GM23338 (cell line): ENCODE measurements around the gene LRP1B. TPM values are rescaled to one million over a fixed set of nuclear protein-coding genes. Genes with fewer than 3 reads are reported as not detected.

Experiments used
- ATAC-seq: fragments of 200-7000 bp; cut with Tn5 transposase; 3 replicates; pipeline ENCODE4 v1.9.1; 2020
- DNase-seq: peaks from one replicate; pipeline ENCODE4 v3.0.0-alpha.2; 2015; ENCODE audit warnings: low spot score
- H2AFZ ChIP-seq: fragments of 200-600 bp; sonication (generic); 2 replicates; pipeline ENCODE4 v1.8.0; 2016; ENCODE audit warnings: antibody characterized with exemption, mild to moderate bottlenecking, moderate library complexity
- H3F3A ChIP-seq: fragments of 200-600 bp; sonication (generic); replicated peaks from 2 replicates; pipeline ENCODE4 v1.8.0; 2017; ENCODE audit warnings: antibody characterized with exemption, mixed run types, low read depth
- H3K27ac ChIP-seq: fragments of 200-600 bp; sonication (generic); 2 replicates; pipeline ENCODE4 v1.6.1; 2016; ENCODE audit warnings: low read depth
- H3K27me3 ChIP-seq: fragments of 200-600 bp; sonication (generic); 2 replicates; pipeline ENCODE4 v1.8.0; 2016; ENCODE audit warnings: mild to moderate bottlenecking, mixed run types, moderate library complexity; ENCODE audit not compliant: insufficient read depth
- H3K36me3 ChIP-seq: fragments of 200-600 bp; sonication (generic); 2 replicates; pipeline ENCODE4 v1.8.0; 2016; ENCODE audit warnings: mild to moderate bottlenecking; ENCODE audit not compliant: insufficient read depth
- H3K4me1 ChIP-seq: fragments of 200-600 bp; sonication (generic); 2 replicates; pipeline ENCODE4 v1.8.0; 2016; ENCODE audit warnings: mild to moderate bottlenecking, moderate library complexity; ENCODE audit not compliant: insufficient read depth
- H3K4me2 ChIP-seq: fragments of 200-600 bp; sonication (generic); 2 replicates; pipeline ENCODE4 v1.7.1; 2017; ENCODE audit warnings: mixed run types
- H3K4me3 ChIP-seq: fragments of 200-600 bp; sonication (generic); 2 replicates; pipeline ENCODE4 v1.6.1; 2016; ENCODE audit warnings: mixed run types
- H3K79me2 ChIP-seq: fragments of 200-600 bp; sonication (generic); replicated peaks from 2 replicates; pipeline ENCODE4 v1.8.0; 2017; ENCODE audit warnings: mild to moderate bottlenecking; ENCODE audit not compliant: insufficient read depth
- H3K9me2 ChIP-seq: fragments of 200-600 bp; sonication (generic); 2 replicates; pipeline ENCODE4 v1.8.0; 2017; ENCODE audit not compliant: insufficient read depth
- H4K20me1 ChIP-seq: fragments of 200-600 bp; sonication (generic); replicated peaks from 2 replicates; pipeline ENCODE4 v1.8.0; 2017; ENCODE audit warnings: mild to moderate bottlenecking; ENCODE audit not compliant: insufficient read depth
- H3K27ac Mint-ChIP-seq: 2 replicates; pipeline ENCODE4 v1.8.0; 2020; ENCODE audit warnings: inconsistent platforms, mild to moderate bottlenecking, moderate library complexity, mixed read lengths
- H3K27me3 Mint-ChIP-seq: 3 replicates; pipeline ENCODE4 v1.8.0; 2022; ENCODE audit warnings: low read depth, mild to moderate bottlenecking, moderate library complexity, mixed read lengths, inconsistent platforms; ENCODE audit not compliant: insufficient read depth, poor library complexity
- H3K36me3 Mint-ChIP-seq: 3 replicates; pipeline ENCODE4 v1.8.0; 2021; ENCODE audit warnings: low read depth, mild to moderate bottlenecking, inconsistent platforms, moderate library complexity, mixed read lengths
- H3K4me1 Mint-ChIP-seq: 3 replicates; pipeline ENCODE4 v1.8.0; 2020; ENCODE audit warnings: mild to moderate bottlenecking, inconsistent platforms, mixed read lengths
- H3K4me3 Mint-ChIP-seq: 3 replicates; pipeline ENCODE4 v1.8.0; 2021; ENCODE audit warnings: moderate library complexity, mild to moderate bottlenecking, inconsistent platforms, mixed read lengths
- H3K9me3 Mint-ChIP-seq: 3 replicates; pipeline ENCODE4 v1.8.0; 2020; ENCODE audit warnings: moderate library complexity, mild to moderate bottlenecking, inconsistent platforms, mixed read lengths
- CREB1 ChIP-seq: fragments of 250-450 bp; sonication (Bioruptor Pico); IDR thresholded peaks from 2 replicates; pipeline ENCODE4 v1.5.0; 2020; ENCODE audit warnings: low read depth, mild to moderate bottlenecking, moderate library complexity
- CTCF ChIP-seq, 2 experiments: fragments of 200-600 bp in 1 of 2; sonication (generic) in 1 of 2; conservative IDR thresholded peaks; 2 replicates each; pipeline versions ENCODE4 v1.5.1 to v1.6.1; 2016 to 2017; ENCODE audit warnings: antibody characterized with exemption in 2 of 2, low read depth in 2 of 2, mild to moderate bottlenecking in 2 of 2, moderate library complexity in 1 of 2
- EZH2 ChIP-seq: fragments of 200-600 bp; sonication (generic); IDR thresholded peaks from one replicate; pipeline ENCODE4 v1.8.0; 2017; ENCODE audit warnings: antibody characterized with exemption, mild to moderate bottlenecking, low read depth; ENCODE audit not compliant: unreplicated experiment
- JUNB ChIP-seq: IDR thresholded peaks from one replicate; pipeline ENCODE4 v1.6.1; 2016; ENCODE audit warnings: antibody characterized with exemption; ENCODE audit not compliant: unreplicated experiment
- NANOG ChIP-seq: IDR thresholded peaks from 2 replicates; pipeline ENCODE4 v1.6.1; 2016; ENCODE audit warnings: antibody characterized with exemption, borderline replicate concordance
- POLR2AphosphoS5 ChIP-seq: IDR thresholded peaks from 2 replicates; pipeline ENCODE4 v1.6.1; 2016; ENCODE audit warnings: antibody characterized with exemption, low read depth
- REST ChIP-seq: IDR thresholded peaks from one replicate; pipeline ENCODE4 v1.6.1; 2018; ENCODE audit warnings: antibody characterized with exemption; ENCODE audit not compliant: unreplicated experiment
- STAT1 ChIP-seq: IDR thresholded peaks from one replicate; pipeline ENCODE4 v1.6.1; 2016; ENCODE audit warnings: antibody characterized with exemption; ENCODE audit not compliant: unreplicated experiment
- ZNF114 ChIP-seq: fragments of 250-450 bp; sonication (Bioruptor Pico); IDR thresholded peaks from 2 replicates; pipeline ENCODE4 v1.5.0; 2020; ENCODE audit warnings: mild to moderate bottlenecking, moderate library complexity
- polyA plus RNA-seq: library from polyadenylated mRNA; unstranded; fragments of >200 nt; fragmentation: Nextera tagmentation; extraction: Ambion mirVana; gene quantifications from 2 replicates; pipeline ENCODE4 v1.2.1, GENCODE V29; 2016
- total RNA-seq: library from RNA; depleted of rRNA; stranded (reverse); fragments of >200 nt; shearing (Covaris generic); gene quantifications from 2 replicates; pipeline ENCODE4 v1.2.3, GENCODE V29; 2014

LRP1B gene
- total and polyA plus RNA-seq, 2 experiments from 2014 or later: 0.15 to 0.97 TPM

GRCh38 chr2:140717481-140717880 is 1413.3 kb downstream of the LRP1B start:
- no peaks in the 10 kb centered on the region for H3F3A ChIP-seq
- H4K20me1 ChIP-seq: no peaks in the 10 kb centered on the region
- TF ChIP-seq JUNB (no peak), POLR2AphosphoS5 (no peak), STAT1 (no peak), REST (no peak), CREB1 (CRISPR knock-in tag) (no peak), NANOG (no peak), ZNF114 (no peak), CTCF (conservative IDR thresholded peaks at IDR 0.05; ENCODE audit: low read depth in 2 of 2) (no peak)
- no peaks in the 10 kb centered on the region for H3K4me1 ChIP-seq
- no peaks in the 10 kb centered on the region for H3K27me3 Mint-ChIP-seq
- H2AFZ ChIP-seq: no peak overlapping the region
- no peaks in the 10 kb centered on the region for H3K79me2 ChIP-seq
- H3K27ac ChIP-seq: no peak overlapping the region
- no peaks in the 10 kb centered on the region for H3K4me1 Mint-ChIP-seq
- no peaks in the 10 kb centered on the region for H3K9me2 ChIP-seq
- H3K36me3 ChIP-seq: no peaks in the 10 kb centered on the region
- DNase-seq (no peak), ATAC-seq (no peak)
- no peaks in the 10 kb centered on the region for H3K36me3 Mint-ChIP-seq
- H3K4me3 Mint-ChIP-seq: no peak overlapping the region
- no peak overlapping the region for H3K4me2 ChIP-seq
- no peak overlapping the region for H3K27ac Mint-ChIP-seq
- H3K9me3 Mint-ChIP-seq: no peaks in the 10 kb centered on the region
- H3K4me3 ChIP-seq: no peak overlapping the region
- H3K27me3 ChIP-seq: no peaks in the 10 kb centered on the region

GRCh38 chr2:140714586-140714985 is 1416.2 kb downstream of the LRP1B start:
- H3K4me2 ChIP-seq: no peak overlapping the region
- no peak overlapping the region for H2AFZ ChIP-seq
- no peaks in the 10 kb centered on the region for H3K27me3 ChIP-seq
- H3K4me3 Mint-ChIP-seq: no peak overlapping the region
- H3K4me3 ChIP-seq: no peak overlapping the region
- no peaks in the 10 kb centered on the region for H3F3A ChIP-seq
- no peaks in the 10 kb centered on the region for H4K20me1 ChIP-seq
- no peaks in the 10 kb centered on the region for H3K36me3 ChIP-seq
- H3K9me2 ChIP-seq: no peaks in the 10 kb centered on the region
- H3K36me3 Mint-ChIP-seq: no peaks in the 10 kb centered on the region
- no peaks in the 10 kb centered on the region for H3K4me1 ChIP-seq
- H3K9me3 Mint-ChIP-seq: no peaks in the 10 kb centered on the region
- no peaks in the 10 kb centered on the region for H3K4me1 Mint-ChIP-seq
- no peaks in the 10 kb centered on the region for H3K79me2 ChIP-seq
- no peak overlapping the region for H3K27ac Mint-ChIP-seq
- no peak for ATAC-seq
- H3K27ac ChIP-seq: no peak overlapping the region
- DNase-seq: no peak
- H3K27me3 Mint-ChIP-seq: no peaks in the 10 kb centered on the region
- no peak for TF ChIP-seq EZH2
- TF ChIP-seq ZNF114: no peak
- no peak for TF ChIP-seq JUNB
- TF ChIP-seq REST: no peak
- TF ChIP-seq CTCF (conservative IDR thresholded peaks at IDR 0.05; ENCODE audit: low read depth in 2 of 2): no peak
- TF ChIP-seq CREB1 (CRISPR knock-in tag): no peak
